Smooth muscle cell (in vitro differentiated cells): ENCODE measurements around the gene ABLIM1. TPM values are rescaled to one million over a fixed set of nuclear protein-coding genes. Genes with fewer than 3 reads are reported as not detected.

Source experiments
- DNase-seq: peaks from one replicate; lab custom pipeline; 2025; ENCODE audit not compliant: unreplicated experiment; lab: John Stamatoyannopoulos, UW
- H2AFZ ChIP-seq: fragments of 200-600 bp; sonication (generic); 2 replicates; pipeline ENCODE4 v1.6.0; 2016; ENCODE audit warnings: antibody characterized with exemption, low read depth, mild to moderate bottlenecking
- H3F3A ChIP-seq: fragments of 200-600 bp; sonication (generic); 2 replicates; pipeline ENCODE4 v1.6.0; 2017; ENCODE audit warnings: antibody characterized with exemption, low read depth
- H3K27ac ChIP-seq: fragments of 200-600 bp; sonication (generic); 2 replicates; pipeline ENCODE4 v1.5.1; 2016; ENCODE audit warnings: low read depth, mild to moderate bottlenecking
- H3K27me3 ChIP-seq: fragments of 200-600 bp; sonication (generic); 2 replicates; pipeline ENCODE4 v1.6.1; 2016; ENCODE audit warnings: low read depth, mild to moderate bottlenecking
- H3K36me3 ChIP-seq: fragments of 200-600 bp; sonication (generic); 2 replicates; pipeline ENCODE4 v1.5.1; 2016; ENCODE audit warnings: low read depth
- H3K4me1 ChIP-seq: fragments of 200-600 bp; sonication (generic); 2 replicates; pipeline ENCODE4 v1.5.1; 2016; ENCODE audit warnings: low read depth
- H3K4me2 ChIP-seq: fragments of 200-600 bp; sonication (generic); 2 replicates; pipeline ENCODE4 v1.6.0; 2016; ENCODE audit warnings: mild to moderate bottlenecking
- H3K4me3 ChIP-seq: fragments of 200-600 bp; sonication (generic); 2 replicates; pipeline ENCODE4 v1.5.1; 2016; ENCODE audit warnings: mild to moderate bottlenecking
- H3K79me2 ChIP-seq: fragments of 200-600 bp; sonication (generic); 2 replicates; pipeline ENCODE4 v1.6.0; 2016; ENCODE audit warnings: low read depth, mild to moderate bottlenecking
- H3K9ac ChIP-seq: fragments of 200-600 bp; sonication (generic); 2 replicates; pipeline ENCODE4 v1.6.0; 2016; ENCODE audit warnings: low read depth
- H3K9me3 ChIP-seq: fragments of 200-600 bp; sonication (generic); replicated peaks from 2 replicates; pipeline ENCODE4 v1.5.1; 2016; ENCODE audit warnings: low read depth
- H4K20me1 ChIP-seq: fragments of 200-600 bp; sonication (generic); 2 replicates; pipeline ENCODE4 v1.6.0; 2016; ENCODE audit warnings: low read depth
- CTCF ChIP-seq: fragments of 200-600 bp; sonication (generic); IDR thresholded peaks from 2 replicates; pipeline ENCODE4 v1.5.1; 2017; ENCODE audit warnings: borderline replicate concordance, mild to moderate bottlenecking, antibody characterized with exemption; ENCODE audit not compliant: insufficient read depth, poor library complexity, severe bottlenecking
- WGBS: methylation state at CpG from one replicate; pipeline ENCODE4 v1.1.7; 2016; ENCODE audit warnings: low lambda C conversion rate; 5-methylcytosine and 5-hydroxymethylcytosine counted together
- polyA plus RNA-seq: library from polyadenylated mRNA; unstranded; fragments of >200 nt; fragmentation: Nextera tagmentation; extraction: Ambion mirVana; gene quantifications from 2 replicates; pipeline ENCODE4 v1.2.1, GENCODE V29; 2016
- total RNA-seq: library from RNA; depleted of rRNA; stranded (reverse); fragments of >200 nt; gene quantifications from 2 replicates; pipeline ENCODE4 v1.2.3, GENCODE V29; 2014

Gene ABLIM1
- total and polyA plus RNA-seq, 2 experiments from 2014 or later = 1.6 to 17.6 TPM

- H3K27me3 ChIP-seq = no peaks in the 10 kb centered on the region
- no peaks in the 10 kb centered on the region for H3K9me3 ChIP-seq
- H3K9ac ChIP-seq = no peak overlapping the region
- H3K79me2 ChIP-seq = no peaks in the 10 kb centered on the region
- no peak for TF ChIP-seq CTCF
- no peak overlapping the region for H3K4me3 ChIP-seq
- H3F3A ChIP-seq = no peaks in the 10 kb centered on the region
- H3K4me1 ChIP-seq = no peaks in the 10 kb centered on the region
- 81% methylated on average over 3 of the region's 3 CpGs for WGBS
- no peak overlapping the region for H2AFZ ChIP-seq
- no peak for DNase-seq
- no peak overlapping the region for H3K27ac ChIP-seq
- no peaks in the 10 kb centered on the region for H3K36me3 ChIP-seq
- H3K4me2 ChIP-seq = no peak overlapping the region
- no peaks in the 10 kb centered on the region for H4K20me1 ChIP-seq
Measured at GRCh38 chr10:114669648-114670047, 11.6 kb upstream of the ABLIM1 start.

GRCh38 chr10:114668375-114669080 lies 10.5 kb upstream of the ABLIM1 start:
- no peaks in the 10 kb centered on the region for H3K4me1 ChIP-seq
- no peaks in the 10 kb centered on the region for H3K9me3 ChIP-seq
- H3K9ac ChIP-seq = no peak overlapping the region
- no peaks in the 10 kb centered on the region for H3K79me2 ChIP-seq
- DNase-seq = no peak
- no peak overlapping the region for H3K4me2 ChIP-seq
- H2AFZ ChIP-seq = no peak overlapping the region
- H3K27me3 ChIP-seq = no peaks in the 10 kb centered on the region
- H4K20me1 ChIP-seq = no peaks in the 10 kb centered on the region
- no peak overlapping the region for H3K4me3 ChIP-seq
- 94% methylated on average over 6 of the region's 6 CpGs for WGBS
- H3K27ac ChIP-seq = no peak overlapping the region
- no peaks in the 10 kb centered on the region for H3F3A ChIP-seq
- TF ChIP-seq CTCF = no peak
- H3K36me3 ChIP-seq = no peaks in the 10 kb centered on the region

- Histone ChIP-seq H3K4me1 (peaks cover 11% of the 10 kb centered on the region), H3K4me2 (no peak overlapping the region), H3K4me3 (no peak overlapping the region), H3K36me3 (no peaks in the 10 kb centered on the region), H3K9me3 (no peaks in the 10 kb centered on the region), H3K9ac (no peak overlapping the region), H2AFZ (no peak overlapping the region), H3K27ac (no peak overlapping the region), H4K20me1 (no peaks in the 10 kb centered on the region), H3K27me3 (peaks cover 17% of the 10 kb centered on the region), H3K79me2 (no peaks in the 10 kb centered on the region), H3F3A (no peaks in the 10 kb centered on the region)
- DNase-seq = no peak
- WGBS = 88% methylated on average over 1 of the region's 1 CpG
- TF ChIP-seq CTCF = no peak
Measured at GRCh38 chr10:114665873-114666272, 7.8 kb upstream of the ABLIM1 start.

- Histone ChIP-seq H3K27ac (no peak overlapping the region), H3K4me1 (peaks cover 11% of the 10 kb centered on the region), H4K20me1 (no peaks in the 10 kb centered on the region), H2AFZ (no peak overlapping the region), H3K9ac (no peak overlapping the region), H3K79me2 (no peaks in the 10 kb centered on the region), H3K4me3 (no peak overlapping the region), H3K27me3 (peaks cover 22% of the 10 kb centered on the region), H3K4me2 (no peak overlapping the region), H3F3A (no peaks in the 10 kb centered on the region), H3K9me3 (no peaks in the 10 kb centered on the region), H3K36me3 (no peaks in the 10 kb centered on the region)
- WGBS = 92% methylated on average over 2 of the region's 2 CpGs
- DNase-seq = no peak
- no peak for TF ChIP-seq CTCF
Measured at GRCh38 chr10:114665406-114665805, 7.3 kb upstream of the ABLIM1 start.
